Endodermal cell (in vitro differentiated cells): ENCODE results near the gene STAG3. TPM values are rescaled to one million over a fixed set of nuclear protein-coding genes. Genes with fewer than 3 reads are reported as not detected.

Source experiments
- DNase-seq: peaks from one replicate; pipeline ENCODE4 v3.0.0-alpha.2; 2017
- H3K27ac ChIP-seq: 2 replicates; pipeline ENCODE4 v1.5.1; 2013; ENCODE audit warnings: mild to moderate bottlenecking, low read depth, low read length, moderate library complexity
- H3K27me3 ChIP-seq: 2 replicates; pipeline ENCODE4 v1.6.1; 2013; ENCODE audit warnings: mild to moderate bottlenecking, low read length, moderate library complexity; ENCODE audit not compliant: insufficient read depth, control insufficient read depth, poor library complexity, severe bottlenecking
- H3K36me3 ChIP-seq: 2 replicates; pipeline ENCODE4 v1.7.0; 2013; ENCODE audit warnings: mild to moderate bottlenecking, low read length, moderate library complexity; ENCODE audit not compliant: control insufficient read depth, insufficient read depth
- H3K4me1 ChIP-seq: one replicate; pipeline ENCODE4 v1.7.0; 2013; ENCODE audit warnings: low read length; ENCODE audit not compliant: control insufficient read depth, insufficient read depth
- H3K4me3 ChIP-seq: 2 replicates; pipeline ENCODE4 v1.5.1; 2013; ENCODE audit warnings: mild to moderate bottlenecking, low read length, moderate library complexity
- H3K9ac ChIP-seq: 2 replicates; pipeline ENCODE4 v1.6.1; 2013; ENCODE audit warnings: mild to moderate bottlenecking, low read length, moderate library complexity; ENCODE audit not compliant: poor library complexity, severe bottlenecking; ENCODE audit errors: extremely low read depth
- H3K9me3 ChIP-seq: 2 replicates; pipeline ENCODE4 v1.6.1; 2013; ENCODE audit warnings: mild to moderate bottlenecking, low read length, moderate library complexity; ENCODE audit not compliant: control insufficient read depth
- H3K27ac Mint-ChIP-seq: 2 replicates; pipeline ENCODE4 v1.8.0; 2020; ENCODE audit warnings: mixed read lengths
- H3K27me3 Mint-ChIP-seq: 2 replicates; pipeline ENCODE4 v1.8.0; 2021; ENCODE audit warnings: mild to moderate bottlenecking, mixed read lengths; ENCODE audit not compliant: insufficient read depth
- H3K36me3 Mint-ChIP-seq: 2 replicates; pipeline ENCODE4 v1.8.0; 2020; ENCODE audit warnings: low read depth, mixed read lengths
- H3K4me1 Mint-ChIP-seq: 2 replicates; pipeline ENCODE4 v1.8.0; 2020; ENCODE audit warnings: mixed read lengths
- H3K4me3 Mint-ChIP-seq: 2 replicates; pipeline ENCODE4 v1.8.0; 2020; ENCODE audit warnings: mild to moderate bottlenecking, moderate library complexity, mixed read lengths
- H3K9me3 Mint-ChIP-seq: 2 replicates; pipeline ENCODE4 v1.8.0; 2020; ENCODE audit warnings: mild to moderate bottlenecking, mixed read lengths
- CTCF ChIP-seq: fragments of 200-600 bp; sonication (generic); conservative IDR thresholded peaks from 2 replicates; pipeline ENCODE4 v1.5.0; 2021; ENCODE audit warnings: antibody characterized with exemption, mild to moderate bottlenecking
- WGBS, 2 experiments: methylation state at CpG; one replicate each; pipeline versions ENCODE4 v1.1.5 to v1.1.7; 2013; ENCODE audit warnings: missing lambda C conversion rate in 2 of 2, mixed read lengths in 1 of 2; ENCODE audit not compliant: insufficient coverage in 1 of 2, insufficient read length in 1 of 2; 5-methylcytosine and 5-hydroxymethylcytosine counted together
- total RNA-seq, 2 donors: library from RNA; stranded (reverse); fragmentation: NEBNext Ultra II Directional in 1 of 2; extraction: Animal tissue kit (Norgen Biotek cat#: 25700) in 1 of 2; gene quantifications; 2 replicates in 1 of 2; 3 replicates in 1 of 2; pipeline ENCODE4 v1.2.1, GENCODE V29; 2021

STAG3 gene
- total RNA-seq, 2 donors from 2014 or later = 1.2 to 3.3 TPM

GRCh38 chr7:100152404-100152803 lies 25.3 kb upstream of the STAG3 start:
- Histone ChIP-seq H3K27me3 (no peaks in the 10 kb centered on the region), H3K4me3 (no peak overlapping the region), H3K4me1 (peaks cover 23% of the 10 kb centered on the region), H3K36me3 (peaks cover 47% of the 10 kb centered on the region), H3K27ac (no peak overlapping the region), H3K9me3 (no peaks in the 10 kb centered on the region), H3K9ac (no peak overlapping the region)
- no peak for TF ChIP-seq CTCF
- Mint-ChIP-seq H3K4me1 (peaks cover 43% of the 10 kb centered on the region), H3K36me3 (peaks cover 39% of the 10 kb centered on the region), H3K27ac (no peak overlapping the region), H3K9me3 (no peaks in the 10 kb centered on the region), H3K4me3 (no peak overlapping the region), H3K27me3 (no peaks in the 10 kb centered on the region)
- DNase-seq = no peak

GRCh38 chr7:100152937-100153666 lies 24.6 kb upstream of the STAG3 start:
- Mint-ChIP-seq H3K4me1 (peaks cover 47% of the 10 kb centered on the region), H3K27me3 (no peaks in the 10 kb centered on the region), H3K27ac (no peak overlapping the region), H3K36me3 (peaks cover 41% of the 10 kb centered on the region), H3K9me3 (no peaks in the 10 kb centered on the region), H3K4me3 (no peak overlapping the region)
- Histone ChIP-seq H3K9me3 (no peaks in the 10 kb centered on the region), H3K27ac (no peak overlapping the region), H3K9ac (no peak overlapping the region), H3K27me3 (no peaks in the 10 kb centered on the region), H3K4me1 (peaks cover 23% of the 10 kb centered on the region), H3K4me3 (no peak overlapping the region), H3K36me3 (peaks cover 47% of the 10 kb centered on the region)
- no peak for TF ChIP-seq CTCF
- peak; percentile 43 for DNase-seq
- 90 to 94% methylated on average over 12 to 18 of the region's 18 CpGs for WGBS, 2 experiments

GRCh38 chr7:100153708-100154535 lies 23.8 kb upstream of the STAG3 start:
- Histone ChIP-seq H3K4me3 (no peak overlapping the region), H3K4me1 (peaks cover 21% of the 10 kb centered on the region), H3K27me3 (no peaks in the 10 kb centered on the region), H3K27ac (no peak overlapping the region), H3K36me3 (peaks cover 47% of the 10 kb centered on the region), H3K9me3 (no peaks in the 10 kb centered on the region), H3K9ac (no peak overlapping the region)
- DNase-seq = peak; percentile 50
- no peaks in the 10 kb centered on the region for H3K9me3 Mint-ChIP-seq
- H3K4me3 Mint-ChIP-seq = peak overlapping the region; percentile 18
- H3K36me3 Mint-ChIP-seq = peaks cover 41% of the 10 kb centered on the region
- H3K27me3 Mint-ChIP-seq = no peaks in the 10 kb centered on the region
- peaks cover 44% of the 10 kb centered on the region for H3K4me1 Mint-ChIP-seq
- WGBS, 2 experiments = 88 to 90% methylated on average over 4 to 15 of the region's 16 CpGs
- peak overlapping the region; percentile 79 for H3K27ac Mint-ChIP-seq
- TF ChIP-seq CTCF = no peak
